ENCODE results near the gene VAMP5.
"Not testable (repeated sequence)": the region's sequence is repeated elsewhere in the genome, so short reads cannot be mapped to it uniquely, and the experiment has no call there.

VAMP5 gene

DNA sequence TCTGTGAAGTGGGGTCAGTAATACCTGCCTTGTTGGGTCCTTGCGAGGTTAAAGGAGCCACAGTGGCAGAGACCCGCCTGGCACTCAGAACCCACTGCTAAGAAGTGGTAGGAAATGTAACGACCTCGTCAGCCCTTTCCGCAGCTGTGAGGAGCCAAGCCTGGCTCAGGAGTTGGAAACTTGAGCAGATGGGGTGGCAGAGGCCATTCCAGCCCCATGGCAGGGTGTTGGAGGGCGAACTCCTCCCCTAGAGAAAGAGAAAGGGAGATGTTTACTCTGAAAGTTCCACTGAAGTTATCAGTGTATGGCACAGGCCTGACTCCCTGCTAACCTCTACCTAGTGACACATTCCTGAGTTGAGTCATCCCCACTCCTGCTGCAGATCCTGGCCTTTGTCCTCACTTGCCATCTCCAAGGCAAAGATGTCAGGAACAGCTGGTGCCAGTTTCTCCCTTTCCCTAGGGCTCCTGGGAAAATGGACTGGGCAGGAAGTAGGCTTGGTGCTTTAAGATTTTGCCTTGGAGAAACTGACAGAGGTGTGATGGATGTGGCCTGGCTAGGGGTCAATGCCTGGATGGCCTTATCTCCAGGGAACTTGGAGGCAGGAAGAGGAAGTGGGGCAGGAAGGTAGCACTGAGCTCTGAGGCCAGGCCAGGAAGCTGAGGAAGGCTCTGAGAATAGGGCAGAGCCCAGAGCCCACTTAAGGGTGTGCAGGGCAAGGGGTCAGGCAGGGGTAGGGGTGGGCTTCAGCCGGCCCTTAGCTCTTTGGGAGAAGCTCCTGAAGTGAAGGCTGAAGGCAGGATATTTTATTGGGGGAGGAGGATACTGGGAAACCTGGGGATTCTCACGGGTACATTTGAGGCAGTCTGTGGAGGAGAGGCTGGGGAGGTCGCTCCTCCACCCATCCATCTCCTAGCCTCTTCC is 888 bp downstream of the VAMP5 start:
- DNase-seq: no peak

DNA sequence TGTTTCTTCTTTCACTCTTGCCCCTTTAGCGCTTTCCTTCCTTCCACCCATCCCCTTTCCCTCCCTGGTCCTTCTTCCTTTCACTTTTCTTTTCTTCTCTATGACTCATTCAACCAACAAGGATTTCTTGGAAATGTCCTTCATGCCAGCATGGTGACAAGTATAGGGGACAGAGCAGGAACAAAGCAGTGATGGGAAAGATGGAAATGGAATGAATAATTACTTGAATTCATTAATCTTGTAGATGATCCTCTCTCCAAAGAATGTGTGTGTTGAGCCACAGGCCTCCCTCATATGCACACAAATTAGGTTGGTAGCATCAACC is 1.5 kb downstream of the VAMP5 start:
- no peak for DNase-seq

DNA sequence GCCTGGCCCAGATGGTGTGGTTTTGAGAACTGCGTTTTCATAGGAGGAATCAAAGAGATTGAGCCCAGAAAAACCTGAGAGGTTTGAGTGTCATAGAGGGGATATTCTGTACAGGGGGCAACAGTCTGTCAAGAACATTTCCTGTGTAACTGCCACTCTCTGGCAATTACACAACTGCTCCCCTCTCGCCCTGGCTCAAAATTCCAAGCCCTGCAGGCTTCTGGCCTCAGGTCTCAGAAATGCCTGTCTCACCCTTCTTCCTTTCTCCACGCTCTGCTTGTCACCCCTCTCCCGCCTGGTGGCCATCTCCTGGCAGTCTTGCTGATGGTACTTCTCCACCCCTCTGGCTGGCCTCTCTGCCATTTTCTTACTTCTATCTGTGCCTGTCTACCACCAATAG is 4.0 kb downstream of the VAMP5 start:
- peak; percentile 37 for DNase-seq

DNA sequence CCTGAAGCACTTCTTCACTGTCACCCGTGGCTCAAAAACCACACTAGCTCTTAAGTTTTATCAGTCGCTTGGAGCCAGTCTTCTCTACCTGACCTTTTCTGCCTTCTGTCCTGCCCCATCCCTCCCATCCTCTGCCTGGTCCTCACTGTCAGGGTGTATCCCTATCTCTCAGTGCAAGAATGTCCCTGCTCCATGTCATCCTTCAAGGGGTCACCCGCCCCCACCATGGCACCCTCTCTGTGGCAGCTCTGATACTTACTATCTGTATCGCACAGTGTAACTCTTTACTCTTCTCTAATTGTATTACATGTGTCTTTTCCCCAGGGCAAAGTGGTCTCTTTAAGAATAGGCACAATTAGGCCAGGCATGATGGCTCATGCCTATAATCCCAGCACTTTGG is 4.4 kb downstream of the VAMP5 start:
- DNase-seq: no peak

DNA sequence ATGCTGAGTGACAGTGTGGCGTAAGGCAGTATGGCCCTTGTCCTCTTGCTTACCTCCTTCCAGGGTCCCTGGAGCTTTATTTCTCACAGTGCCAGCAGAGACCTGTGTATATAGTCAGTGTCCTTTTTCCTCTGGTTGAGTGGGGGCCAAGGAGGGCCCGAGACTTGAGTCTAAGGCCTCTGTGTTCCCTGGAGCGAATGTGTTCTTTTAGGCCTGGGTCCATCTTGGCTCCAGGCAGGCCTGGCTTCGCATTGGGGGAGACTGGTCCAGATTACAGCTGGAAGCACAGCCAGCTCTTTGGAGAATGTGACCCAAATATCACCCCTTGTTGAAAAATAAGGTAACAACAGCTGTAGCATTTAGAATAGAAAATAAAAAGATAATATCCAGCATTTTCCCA is 5.0 kb downstream of the VAMP5 start:
- DNase-seq: no peak

DNA sequence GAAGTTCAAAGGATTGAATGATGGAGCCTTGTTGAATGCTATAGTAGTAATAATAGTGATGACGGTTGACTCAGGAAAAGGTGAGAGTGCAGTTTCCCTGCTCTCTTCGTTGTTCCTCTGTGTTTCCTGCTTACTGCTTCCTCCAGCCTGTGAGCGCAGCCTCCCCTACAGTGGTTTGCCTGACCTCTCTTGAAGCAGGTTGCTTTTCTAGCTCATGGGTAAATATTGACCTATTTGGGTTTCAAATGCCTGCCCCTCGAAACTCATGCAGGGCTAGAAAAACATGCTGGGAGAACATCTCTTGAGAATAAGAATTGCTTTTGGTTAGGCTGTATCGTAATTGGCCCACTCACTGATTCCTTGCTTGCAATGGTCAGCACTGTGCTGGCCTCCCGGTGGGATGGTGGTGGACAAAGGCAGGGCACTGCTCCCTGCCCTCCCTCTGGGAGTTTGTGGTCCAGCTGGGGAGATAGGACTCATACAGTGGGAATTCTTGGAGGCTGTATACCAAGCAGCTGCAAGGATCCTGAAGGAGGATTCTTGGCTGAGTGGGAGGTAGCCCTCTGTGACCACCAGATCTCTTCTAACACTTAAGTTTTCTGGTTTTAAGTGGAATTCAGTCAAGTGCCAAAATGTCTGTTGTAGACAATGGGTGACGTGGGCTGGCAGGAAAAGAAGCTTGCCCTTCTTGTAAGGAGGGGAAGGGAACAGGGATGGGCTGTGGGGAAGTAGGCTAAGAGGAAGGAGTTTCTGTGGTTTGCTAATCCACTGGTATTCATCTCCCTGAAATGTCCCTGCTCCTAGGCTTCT is 6.0 kb downstream of the VAMP5 start:
- no peak for DNase-seq

DNA sequence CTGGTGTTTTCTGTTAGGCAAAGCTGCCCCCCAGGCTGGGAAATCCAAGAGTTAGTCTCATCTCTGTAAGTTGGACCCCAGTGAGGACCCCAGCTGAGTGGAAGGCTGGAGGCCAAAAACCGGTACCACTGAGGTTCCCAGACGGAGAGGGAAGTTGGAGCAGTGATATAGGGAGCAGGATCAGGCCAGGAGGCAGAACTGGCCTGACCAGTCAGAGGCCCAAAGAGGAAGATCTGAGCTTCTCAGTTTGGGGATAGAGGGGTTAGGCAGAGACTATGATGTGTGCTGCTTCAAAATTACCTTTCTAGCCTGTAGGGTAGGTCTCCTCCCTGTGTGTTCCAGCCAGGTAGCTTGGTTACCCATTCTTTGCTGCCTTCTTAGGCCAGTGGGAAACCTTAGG is 6.7 kb downstream of the VAMP5 start:
- DNase-seq: no peak

DNA sequence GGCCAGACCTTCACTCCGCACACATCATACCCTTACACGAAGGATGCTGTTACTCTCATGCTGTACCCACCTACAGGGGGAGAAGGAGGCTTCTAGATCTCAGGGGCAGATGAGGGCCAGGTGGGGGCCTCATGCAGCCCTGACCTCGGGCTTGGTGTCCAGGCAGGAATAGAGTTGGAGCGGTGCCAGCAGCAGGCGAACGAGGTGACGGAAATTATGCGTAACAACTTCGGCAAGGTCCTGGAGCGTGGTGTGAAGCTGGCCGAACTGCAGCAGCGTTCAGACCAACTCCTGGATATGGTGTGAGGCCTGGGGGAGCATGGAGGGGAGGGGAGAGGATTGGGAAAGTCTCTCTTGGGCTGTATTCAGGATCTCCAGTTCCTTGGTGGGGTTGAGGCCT is 7.3 kb downstream of the VAMP5 start:
- DNase-seq: no peak

DNA sequence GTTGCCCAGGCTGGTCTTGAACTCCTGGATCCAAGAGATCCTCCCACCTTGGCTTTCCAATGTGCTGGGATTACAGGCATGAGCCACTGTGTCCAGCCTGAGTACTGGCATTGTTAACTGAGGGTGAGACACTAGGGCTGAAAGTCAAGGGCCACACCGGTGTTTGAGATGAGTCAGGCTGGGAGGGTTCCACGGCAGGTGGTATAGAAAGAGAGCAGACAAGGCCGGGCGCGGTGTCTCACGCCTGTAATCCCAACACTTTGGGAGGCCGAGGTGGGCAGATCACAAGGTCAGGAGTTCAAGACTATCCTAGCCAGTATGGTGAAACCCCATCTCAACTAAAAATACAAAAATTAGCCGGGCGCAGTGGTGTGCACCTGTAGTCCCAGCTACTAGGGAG is 8.1 kb downstream of the VAMP5 start:
- DNase-seq: not testable (repeated sequence)

DNA sequence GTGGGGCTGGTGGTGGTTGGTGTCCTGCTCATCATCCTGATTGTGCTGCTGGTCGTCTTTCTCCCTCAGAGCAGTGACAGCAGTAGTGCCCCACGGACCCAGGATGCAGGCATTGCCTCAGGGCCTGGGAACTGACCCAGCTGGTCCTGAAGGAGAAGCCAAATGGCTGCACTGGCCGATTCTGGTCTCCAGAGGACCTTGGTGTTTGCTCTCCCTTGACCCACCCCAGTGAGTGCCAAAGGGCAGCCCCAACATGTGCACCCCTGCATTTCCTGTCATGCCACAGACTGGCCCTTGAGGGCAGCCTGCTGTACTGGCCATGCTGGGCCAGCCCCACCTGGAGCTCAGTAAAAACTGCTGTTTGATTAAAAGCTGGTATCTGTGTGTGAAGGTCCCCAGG is 8.8 kb downstream of the VAMP5 start:
- DNase-seq: no peak

DNA sequence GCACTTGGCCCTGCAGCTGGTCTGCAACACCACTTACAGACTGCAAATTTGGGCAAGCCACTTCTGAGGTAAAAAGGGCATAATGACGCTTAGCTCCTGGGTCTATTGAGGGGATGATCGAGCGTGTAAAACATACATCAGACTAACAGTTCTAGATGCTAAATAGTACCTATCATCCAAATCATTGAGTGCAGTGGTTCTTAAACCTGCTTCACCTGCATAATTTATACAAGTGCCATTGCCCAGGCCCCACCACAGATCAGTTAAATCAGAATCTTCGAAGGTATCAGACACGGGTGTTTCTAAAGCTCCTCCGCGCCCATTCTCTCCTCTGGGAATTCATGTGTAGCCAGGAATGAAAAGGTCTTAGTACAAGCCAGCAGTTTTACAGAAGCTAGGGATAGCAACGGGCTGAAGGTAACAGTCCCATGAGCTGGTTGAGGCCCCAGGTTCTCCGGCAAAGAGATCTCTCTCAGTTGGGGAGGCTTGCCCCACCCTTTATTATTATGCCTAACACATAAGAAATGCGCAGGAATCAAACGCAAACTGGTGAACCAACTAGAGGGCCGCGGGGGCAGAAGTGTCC is 10.6 kb downstream of the VAMP5 start:
- no peak for DNase-seq

DNA sequence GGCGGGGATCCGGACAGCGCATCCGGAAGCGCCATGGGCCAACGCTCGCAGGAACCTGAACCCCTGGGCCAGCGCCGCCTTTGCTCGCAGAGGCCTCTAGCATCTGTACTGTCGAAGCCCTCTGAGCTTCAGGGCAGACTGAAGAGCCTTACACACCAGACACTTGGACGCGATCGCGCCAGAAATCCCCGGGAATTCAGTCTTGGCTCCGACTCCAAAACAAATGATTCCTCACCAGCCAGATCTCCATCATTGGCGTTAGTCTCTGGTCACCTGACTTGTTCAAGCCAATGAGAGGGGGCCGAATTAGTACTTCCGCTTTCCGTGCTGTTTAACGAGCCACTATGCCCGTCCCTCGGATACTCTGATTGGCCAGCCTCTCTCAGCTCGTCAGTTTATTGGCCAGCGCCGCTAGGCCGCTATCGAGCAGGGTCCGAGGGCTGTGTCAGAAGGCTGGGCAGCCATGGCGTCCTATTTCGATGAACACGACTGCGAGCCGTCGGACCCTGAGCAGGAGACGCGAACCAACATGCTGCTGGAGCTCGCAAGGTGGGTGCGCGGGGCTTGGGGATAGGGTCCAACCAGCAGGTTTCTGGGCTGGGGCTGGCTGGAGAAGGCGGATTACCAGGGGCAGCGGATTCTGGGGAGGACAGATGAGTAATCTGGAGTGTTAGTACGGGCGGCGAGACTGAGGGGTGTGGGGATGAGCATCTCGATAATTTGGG is 11.2 kb downstream of the VAMP5 start, which contains the start of gene RNF181:
Gene RNF181, plus strand, starts transcription at position 445 of the 725 bp plus-strand sequence. Its CDS starts 19 bp downstream, at position 464.
- peak; percentile 100 for DNase-seq

DNA sequence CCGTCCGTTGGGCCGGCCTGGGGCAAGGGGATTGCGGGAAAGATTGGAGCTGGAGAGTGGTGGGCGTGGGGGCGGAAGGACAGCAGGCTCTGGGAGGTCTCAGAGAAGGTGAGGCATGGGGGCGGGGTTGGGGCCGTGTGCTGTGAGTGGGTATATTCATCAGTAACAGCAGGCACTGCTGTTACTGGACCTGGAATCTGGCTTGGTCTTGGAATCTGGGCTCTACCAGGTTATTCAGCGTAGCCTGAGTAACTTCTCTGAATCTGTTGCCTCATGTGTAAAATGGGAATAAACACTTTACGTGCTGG is 11.7 kb downstream of the VAMP5 start:
- DNase-seq: peak; percentile 38

DNA sequence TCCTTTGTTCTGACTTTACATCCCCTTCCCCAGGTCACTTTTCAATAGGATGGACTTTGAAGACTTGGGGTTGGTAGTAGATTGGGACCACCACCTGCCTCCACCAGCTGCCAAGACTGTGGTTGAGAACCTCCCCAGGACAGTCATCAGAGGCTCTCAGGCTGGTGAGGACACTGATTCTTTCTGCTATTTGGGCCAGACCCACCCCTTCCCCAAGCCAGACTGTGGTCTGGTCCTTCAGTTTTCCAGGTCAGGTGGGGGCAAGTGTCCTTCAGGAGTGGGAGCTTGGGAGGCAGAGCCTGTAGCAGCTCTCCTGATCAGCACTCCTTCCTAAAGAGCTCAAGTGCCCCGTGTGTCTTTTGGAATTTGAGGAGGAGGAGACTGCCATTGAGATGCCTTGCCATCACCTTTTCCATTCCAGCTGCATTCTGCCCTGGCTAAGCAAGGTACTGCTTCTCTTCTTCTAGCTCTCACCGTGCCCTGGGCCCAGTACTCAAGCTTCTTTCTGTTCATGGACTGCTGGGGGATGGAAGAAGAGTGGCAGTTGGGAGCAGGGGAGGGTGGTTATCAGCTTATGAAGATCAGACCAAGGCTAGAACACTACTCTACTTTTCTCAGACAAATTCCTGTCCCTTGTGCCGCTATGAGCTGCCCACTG is 12.4 kb downstream of the VAMP5 start:
- no peak for DNase-seq

DNA sequence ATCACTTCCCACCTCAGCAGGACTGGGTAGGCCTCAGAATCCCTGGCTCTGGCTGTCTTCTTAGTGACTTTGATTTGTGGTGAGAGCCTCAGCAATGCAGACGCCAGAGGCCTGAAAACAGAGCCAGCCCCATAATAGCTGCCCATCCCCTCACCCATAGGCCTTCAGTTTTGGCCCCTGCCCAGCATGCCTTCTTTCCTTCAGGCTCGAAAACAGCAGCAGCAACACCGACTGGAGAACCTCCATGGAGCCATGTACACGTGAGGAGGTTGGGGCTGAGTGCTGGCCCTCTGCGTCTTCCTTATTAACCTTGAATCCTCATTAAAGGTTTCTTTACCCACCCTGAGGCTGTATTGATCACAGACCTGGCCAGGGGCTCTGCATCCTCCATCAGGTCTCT is 13.0 kb downstream of the VAMP5 start:
- no peak for DNase-seq

DNA sequence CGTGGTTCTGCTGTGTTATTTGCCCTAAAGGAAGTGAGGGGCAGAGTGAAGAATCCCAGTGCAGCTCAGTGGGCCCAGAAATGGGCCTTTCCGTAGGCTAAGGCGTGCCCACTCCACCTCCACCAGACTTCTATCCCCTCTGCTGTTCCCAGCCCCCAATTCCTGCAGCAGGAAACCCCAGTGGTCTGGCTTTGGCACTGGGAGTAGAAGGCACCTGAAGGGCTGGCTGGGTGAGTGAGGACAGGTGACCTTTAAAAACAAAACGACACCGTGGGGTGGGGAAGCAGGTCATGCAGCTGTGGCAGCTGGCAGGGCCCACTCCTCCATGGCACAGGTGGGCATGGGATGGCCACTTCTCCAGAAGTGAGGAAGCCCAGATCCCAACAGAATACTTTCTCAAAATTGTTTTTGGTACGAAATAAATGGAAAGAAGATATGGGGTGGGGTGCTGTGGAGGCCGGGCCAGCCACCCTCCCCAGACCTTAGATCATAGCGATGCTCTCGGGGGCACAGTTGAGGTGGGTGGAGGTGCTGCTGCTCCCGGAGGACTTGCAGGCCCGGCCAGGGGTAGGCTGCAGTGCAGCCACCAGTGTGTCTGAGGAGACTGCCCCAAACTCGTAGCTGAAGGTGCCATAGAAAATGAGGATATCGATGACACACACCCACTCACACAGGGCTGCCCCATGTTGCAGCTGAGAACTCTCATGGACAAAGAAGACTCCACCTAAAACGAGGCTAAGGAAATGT is 14.5 kb downstream of the VAMP5 start:
- no peak for DNase-seq

DNA sequence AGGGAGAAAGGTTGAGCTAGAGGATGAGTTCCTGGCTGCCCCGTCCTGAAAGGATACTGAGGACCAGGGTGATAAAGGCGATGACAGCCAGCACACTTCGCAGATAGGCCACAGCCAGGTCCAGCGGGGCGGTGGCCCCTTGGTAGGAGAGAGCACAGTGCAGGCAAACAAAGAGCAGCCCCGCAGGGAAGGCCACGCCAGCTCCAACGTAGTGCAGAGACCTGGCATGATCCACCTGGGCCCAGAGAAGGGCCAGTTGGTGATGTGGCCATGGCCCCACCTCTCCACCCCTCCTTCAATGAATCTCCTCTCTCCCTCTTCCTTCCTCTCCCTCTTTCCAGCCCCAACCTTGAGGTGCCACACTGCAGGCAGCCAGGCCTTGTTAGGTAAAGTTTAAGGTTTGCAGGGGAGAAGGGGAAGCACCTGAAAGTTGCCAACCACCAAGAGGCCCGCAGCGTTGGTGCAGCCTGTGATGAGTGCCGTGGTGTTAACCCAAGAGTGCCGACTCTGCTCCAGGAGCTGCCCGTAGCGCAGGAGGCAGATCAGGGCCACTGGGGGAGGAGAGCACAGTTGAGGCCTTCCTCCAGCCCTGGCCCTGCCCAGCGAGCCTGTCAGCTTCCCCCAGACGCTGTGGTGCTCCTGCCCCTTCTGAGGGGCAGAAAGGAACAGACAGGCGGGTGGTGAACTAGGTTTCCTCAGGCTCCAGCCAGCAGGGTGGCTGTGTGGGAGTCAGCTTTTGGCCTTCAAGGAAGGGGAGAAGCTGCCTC is 15.4 kb downstream of the VAMP5 start:
- no peak for DNase-seq

DNA sequence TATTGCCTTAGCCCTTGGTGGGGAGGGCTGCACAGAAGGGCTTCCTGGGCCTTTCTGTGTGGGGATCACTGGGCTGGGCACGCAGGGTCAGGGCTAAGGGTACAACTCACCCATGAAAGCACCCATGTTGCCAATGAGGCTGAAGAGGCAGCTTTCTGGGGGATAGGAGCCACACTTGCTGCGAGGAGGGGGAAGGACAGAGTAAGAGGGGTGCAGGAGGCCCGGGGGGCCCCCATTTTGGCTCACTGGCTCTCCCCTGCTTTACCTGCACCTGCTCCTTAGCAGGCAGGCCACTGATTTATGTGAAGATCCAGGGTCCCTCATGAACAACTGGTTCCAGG is 16.0 kb downstream of the VAMP5 start:
- no peak for DNase-seq

DNA sequence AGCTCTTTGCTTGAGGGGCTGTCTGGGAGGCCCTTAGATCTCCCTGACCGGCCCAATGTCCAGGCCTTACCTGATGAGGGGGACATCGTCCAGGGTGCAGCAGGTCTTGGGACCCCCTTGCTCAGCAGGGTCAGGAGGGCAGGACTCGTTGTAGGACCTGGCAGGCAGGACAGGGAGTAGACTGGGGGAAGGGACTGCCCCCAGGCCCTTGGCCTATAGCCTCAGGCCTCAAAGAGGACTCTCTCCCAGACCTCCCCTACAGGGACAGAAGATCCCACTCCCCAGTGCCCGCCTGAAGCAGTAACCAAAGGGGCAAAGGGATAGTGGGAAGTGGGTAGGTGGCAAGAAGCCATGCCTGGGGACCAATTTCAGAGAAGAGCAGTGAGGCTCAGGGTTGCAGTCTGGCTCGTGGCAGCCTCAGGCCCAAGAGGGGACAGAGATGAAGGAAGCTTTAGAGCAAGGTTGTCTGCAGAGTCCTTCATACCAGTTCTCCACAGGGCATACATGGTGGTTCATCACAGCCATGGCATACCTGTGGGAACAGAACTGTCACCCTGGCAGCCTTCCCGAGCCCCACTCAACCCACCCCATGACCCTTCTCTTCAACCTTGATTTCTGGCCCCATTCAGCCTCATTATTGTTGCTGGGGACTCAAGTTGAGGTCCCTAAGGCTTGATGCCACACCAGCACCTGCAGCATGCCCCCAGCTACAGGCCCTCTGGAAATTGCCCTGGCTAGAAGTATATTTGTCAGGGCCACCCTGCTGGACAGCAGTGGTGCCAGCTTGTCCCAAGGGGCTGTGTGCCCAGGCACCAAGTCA is 16.9 kb downstream of the VAMP5 start:
- DNase-seq: no peak

DNA sequence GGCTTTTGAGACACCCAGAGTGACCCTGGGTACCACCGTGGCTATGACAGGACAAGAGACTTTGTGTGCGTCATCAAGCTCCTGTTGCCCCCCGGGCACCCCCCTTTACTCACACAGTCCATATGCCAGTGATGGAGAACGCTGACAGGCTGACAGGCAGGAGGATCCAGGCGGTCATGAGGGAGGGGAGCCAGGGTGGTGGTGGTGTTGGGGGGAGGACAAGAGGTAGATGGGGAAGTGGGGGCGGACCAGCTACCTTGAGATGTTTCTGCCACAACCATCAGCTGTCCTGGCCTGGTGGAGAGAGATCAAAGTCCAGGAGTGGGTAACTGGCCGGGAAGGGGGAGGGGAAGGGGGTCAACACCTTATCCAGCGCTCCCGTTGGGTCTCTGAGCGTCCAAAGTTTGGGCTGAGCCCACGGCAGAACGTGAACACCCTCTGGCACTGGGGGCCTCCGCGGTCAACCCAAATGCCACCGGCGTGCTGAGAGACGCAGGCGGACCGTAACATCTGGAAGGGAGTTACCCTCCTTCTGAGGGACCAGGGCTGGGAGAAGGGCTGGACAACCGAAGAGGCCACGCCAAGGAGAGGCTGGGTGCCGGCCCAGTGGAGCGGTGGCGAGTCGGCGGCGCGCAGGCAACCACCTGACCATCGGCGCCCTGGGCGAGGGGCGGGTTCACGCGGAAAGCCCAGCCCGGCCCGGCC is 17.7 kb downstream of the VAMP5 start:
- no peak for DNase-seq

Measured in hematopoietic multipotent progenitor cell treated with erythropoietin and hydrocortisone succinate and interleukin-3 and kit ligand, for 6 days (in vitro differentiated cells).